PC-9 (cell line): ENCODE data around the gene ATF2.

Experiments
- EZH2 ChIP-seq: fragments of 200-600 bp; sonication (generic); IDR thresholded peaks from 2 replicates; pipeline ENCODE4 v1.8.0; 2017; ENCODE audit warnings: antibody characterized with exemption, low read depth
- TF ChIP-seq, protein P1 (sequence below): fragments of 200-600 bp; sonication (generic); conservative IDR thresholded peaks from 2 replicates; pipeline ENCODE4 v1.6.1; 2017; ENCODE audit warnings: mixed run types, antibody characterized with exemption, mild to moderate bottlenecking, moderate library complexity

- TF ChIP-seq, protein P1, sequence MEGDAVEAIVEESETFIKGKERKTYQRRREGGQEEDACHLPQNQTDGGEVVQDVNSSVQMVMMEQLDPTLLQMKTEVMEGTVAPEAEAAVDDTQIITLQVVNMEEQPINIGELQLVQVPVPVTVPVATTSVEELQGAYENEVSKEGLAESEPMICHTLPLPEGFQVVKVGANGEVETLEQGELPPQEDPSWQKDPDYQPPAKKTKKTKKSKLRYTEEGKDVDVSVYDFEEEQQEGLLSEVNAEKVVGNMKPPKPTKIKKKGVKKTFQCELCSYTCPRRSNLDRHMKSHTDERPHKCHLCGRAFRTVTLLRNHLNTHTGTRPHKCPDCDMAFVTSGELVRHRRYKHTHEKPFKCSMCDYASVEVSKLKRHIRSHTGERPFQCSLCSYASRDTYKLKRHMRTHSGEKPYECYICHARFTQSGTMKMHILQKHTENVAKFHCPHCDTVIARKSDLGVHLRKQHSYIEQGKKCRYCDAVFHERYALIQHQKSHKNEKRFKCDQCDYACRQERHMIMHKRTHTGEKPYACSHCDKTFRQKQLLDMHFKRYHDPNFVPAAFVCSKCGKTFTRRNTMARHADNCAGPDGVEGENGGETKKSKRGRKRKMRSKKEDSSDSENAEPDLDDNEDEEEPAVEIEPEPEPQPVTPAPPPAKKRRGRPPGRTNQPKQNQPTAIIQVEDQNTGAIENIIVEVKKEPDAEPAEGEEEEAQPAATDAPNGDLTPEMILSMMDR = peak; percentile 68
- no peak for TF ChIP-seq EZH2
These were observed 137.4 kb downstream of the ATF2 start for GRCh38 chr2:175030380-175031271.
